ENCODE results near the gene CHD9. TPM values are rescaled to one million over a fixed set of nuclear protein-coding genes. Genes with fewer than 3 reads are reported as not detected.

The CHD9 gene
- polyA plus RNA-seq, 3 donors: 15.8 to 26.1 (median 22.5) TPM

DNA sequence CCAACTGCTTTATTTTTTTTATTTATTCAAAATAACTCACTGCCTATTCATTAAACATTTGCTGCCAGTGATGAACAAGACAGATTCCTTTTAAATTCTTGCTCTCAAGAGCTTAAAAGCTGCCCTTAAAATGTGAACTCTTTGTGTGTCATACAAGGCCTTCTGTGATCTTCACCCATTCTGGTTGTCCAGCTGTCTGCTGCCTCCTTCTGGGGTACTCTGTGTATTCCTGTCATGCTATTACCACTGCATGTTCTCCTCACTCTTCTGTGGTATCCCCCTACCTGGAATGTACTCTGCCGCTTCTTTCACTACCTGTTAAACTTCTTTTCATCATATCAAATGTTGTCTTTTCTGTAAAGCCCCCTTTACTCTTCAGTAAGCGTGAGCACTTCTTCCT is 165.8 kb downstream of the CHD9 start:
- H3K4me2 ChIP-seq (replicated peaks; ENCODE audit: extremely low read depth, low read length, poor library complexity, severe bottlenecking): peak overlapping the region; percentile 49
- no peaks in the 10 kb centered on the region for H3K9me3 ChIP-seq (replicated peaks in 1 of 2; ENCODE audit: control insufficient read depth in 1 of 2, insufficient read depth in 1 of 2, low read length in 2 of 2)
- DNase-seq: peak in 2 of 3 donors; percentile 26 to 42
- intact Hi-C loops (cut with micrococcal nuclease): loop anchor here in 1 of 2 donors (5.0 kb wide), 2 partner anchors 88 to 163 kb away; no protein-coding TSS in a partner anchor
- H4K20me1 ChIP-seq (ENCODE audit: insufficient read depth, low read length): peaks cover 22% of the 10 kb centered on the region
- H3K9me3 Mint-ChIP-seq: no peaks in the 10 kb centered on the region
- no peak overlapping the region for H2AFZ ChIP-seq (ENCODE audit: insufficient read depth, low read depth, low read length, poor library complexity, severe bottlenecking)
- H3K4me1 Mint-ChIP-seq: peaks cover 13% of the 10 kb centered on the region
- H3K36me3 ChIP-seq (replicated peaks in 1 of 2; ENCODE audit: control insufficient read depth in 1 of 2, insufficient read depth in 2 of 2, low read length in 2 of 2): peaks cover 14 to 25% of the 10 kb centered on the region in 2 donors
- TF ChIP-seq, protein P1, sequence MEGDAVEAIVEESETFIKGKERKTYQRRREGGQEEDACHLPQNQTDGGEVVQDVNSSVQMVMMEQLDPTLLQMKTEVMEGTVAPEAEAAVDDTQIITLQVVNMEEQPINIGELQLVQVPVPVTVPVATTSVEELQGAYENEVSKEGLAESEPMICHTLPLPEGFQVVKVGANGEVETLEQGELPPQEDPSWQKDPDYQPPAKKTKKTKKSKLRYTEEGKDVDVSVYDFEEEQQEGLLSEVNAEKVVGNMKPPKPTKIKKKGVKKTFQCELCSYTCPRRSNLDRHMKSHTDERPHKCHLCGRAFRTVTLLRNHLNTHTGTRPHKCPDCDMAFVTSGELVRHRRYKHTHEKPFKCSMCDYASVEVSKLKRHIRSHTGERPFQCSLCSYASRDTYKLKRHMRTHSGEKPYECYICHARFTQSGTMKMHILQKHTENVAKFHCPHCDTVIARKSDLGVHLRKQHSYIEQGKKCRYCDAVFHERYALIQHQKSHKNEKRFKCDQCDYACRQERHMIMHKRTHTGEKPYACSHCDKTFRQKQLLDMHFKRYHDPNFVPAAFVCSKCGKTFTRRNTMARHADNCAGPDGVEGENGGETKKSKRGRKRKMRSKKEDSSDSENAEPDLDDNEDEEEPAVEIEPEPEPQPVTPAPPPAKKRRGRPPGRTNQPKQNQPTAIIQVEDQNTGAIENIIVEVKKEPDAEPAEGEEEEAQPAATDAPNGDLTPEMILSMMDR (IDR thresholded peaks at IDR 0.05): peak; percentile 58
- no peaks in the 10 kb centered on the region for H3K27me3 ChIP-seq (ENCODE audit: control insufficient read depth in 2 of 2, insufficient read depth in 2 of 2, low read length in 2 of 2)
- peaks cover 39 to 59% of the 10 kb centered on the region in 2 donors for H3K4me1 ChIP-seq (ENCODE audit: control insufficient read depth in 1 of 2, insufficient read depth in 2 of 2, low read length in 2 of 2)
- no peaks in the 10 kb centered on the region for H3K27me3 Mint-ChIP-seq (ENCODE audit: low read depth in 3 of 3)
- H3K36me3 Mint-ChIP-seq: peaks cover 1 to 10% of the 10 kb centered on the region in 2 donors
- peak overlapping the region; percentile 23 to 83 for H3K27ac ChIP-seq (ENCODE audit: low read depth in 1 of 2, low read length in 2 of 2)
- H3K79me2 ChIP-seq (ENCODE audit: insufficient read depth, low read length): peaks cover 90% of the 10 kb centered on the region
- H3K4me3 Mint-ChIP-seq: no peak overlapping the region
- 100% methylated on average over 1 of the region's 2 CpGs for WGBS (ENCODE audit: insufficient coverage)
- peak overlapping the region in 1 of 3 experiments; percentile 41 for H3K4me3 ChIP-seq (replicated peaks in 1 of 3; ENCODE audit: low read depth in 2 of 3, low read length in 3 of 3)
- no peak overlapping the region for H3K9ac ChIP-seq (ENCODE audit: insufficient read depth, low read length, poor library complexity, severe bottlenecking)
- H3K27ac Mint-ChIP-seq: no peak overlapping the region

DNA sequence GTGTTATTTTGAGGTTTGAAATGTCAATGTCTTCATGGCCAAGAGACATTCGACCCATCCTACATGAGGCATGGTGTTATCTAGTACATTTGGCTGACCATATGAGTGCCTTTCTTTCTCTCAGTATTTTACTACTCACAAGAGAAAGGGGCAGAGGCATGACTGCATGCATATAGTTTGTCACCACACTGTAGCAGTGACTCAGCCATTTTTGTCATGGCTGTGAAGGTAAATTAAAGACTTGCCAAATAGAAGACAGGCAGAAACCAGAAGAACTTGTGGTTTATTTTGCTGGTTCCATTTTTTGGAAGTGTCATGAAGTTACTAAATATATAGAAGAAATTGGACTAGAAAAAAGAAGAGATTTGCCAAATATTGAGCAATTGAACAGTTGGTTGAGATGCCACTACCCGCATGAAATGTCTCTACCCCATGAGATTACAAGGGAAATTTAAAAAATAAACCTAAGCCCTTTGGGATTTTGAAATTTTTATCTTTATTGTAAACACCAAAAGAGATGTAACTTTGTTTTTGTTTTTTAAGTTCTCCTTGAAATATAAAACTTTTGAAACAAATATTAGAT is 170.3 kb downstream of the CHD9 start:
- Histone ChIP-seq H3K4me2 (replicated peaks; ENCODE audit: extremely low read depth, low read length, poor library complexity, severe bottlenecking) (no peak overlapping the region), H3K79me2 (ENCODE audit: insufficient read depth, low read length) (peaks cover 61% of the 10 kb centered on the region), H4K20me1 (ENCODE audit: insufficient read depth, low read length) (peaks cover 17% of the 10 kb centered on the region), H3K27ac (ENCODE audit: low read depth in 1 of 2, low read length in 2 of 2) (peak overlapping the region in 1 of 2 donors; percentile 57), H3K9ac (ENCODE audit: insufficient read depth, low read length, poor library complexity, severe bottlenecking) (no peak overlapping the region), H3K36me3 (replicated peaks in 1 of 2; ENCODE audit: control insufficient read depth in 1 of 2, insufficient read depth in 2 of 2, low read length in 2 of 2) (peaks cover 50 to 60% of the 10 kb centered on the region in 2 donors), H2AFZ (ENCODE audit: insufficient read depth, low read depth, low read length, poor library complexity, severe bottlenecking) (no peak overlapping the region), H3K9me3 (replicated peaks in 1 of 2; ENCODE audit: control insufficient read depth in 1 of 2, insufficient read depth in 1 of 2, low read length in 2 of 2) (no peaks in the 10 kb centered on the region), H3K4me3 (replicated peaks in 1 of 3; ENCODE audit: low read depth in 2 of 3, low read length in 3 of 3) (no peak overlapping the region), H3K27me3 (ENCODE audit: control insufficient read depth in 2 of 2, insufficient read depth in 2 of 2, low read length in 2 of 2) (no peaks in the 10 kb centered on the region), H3K4me1 (ENCODE audit: control insufficient read depth in 1 of 2, insufficient read depth in 2 of 2, low read length in 2 of 2) (peaks cover 14 to 22% of the 10 kb centered on the region in 2 donors)
- intact Hi-C loops (cut with micrococcal nuclease): loop anchor here in 1 of 2 donors (5.0 kb wide), 2 partner anchors 93 to 168 kb away; no protein-coding TSS in a partner anchor
- H3K4me3 Mint-ChIP-seq: no peak overlapping the region
- H3K9me3 Mint-ChIP-seq: no peaks in the 10 kb centered on the region
- peaks cover 3% of the 10 kb centered on the region for H3K4me1 Mint-ChIP-seq
- DNase-seq: peak; percentile 34 to 67 (median 44)
- TF ChIP-seq, protein P1 (IDR thresholded peaks at IDR 0.05): no peak
- H3K27ac Mint-ChIP-seq: peak overlapping the region in 3 of 7 donors; percentile 38 to 55 (median 52)
- H3K27me3 Mint-ChIP-seq (ENCODE audit: low read depth in 3 of 3): no peaks in the 10 kb centered on the region
- no CpG with 5 or more reads among the region's 2 CpGs for WGBS (ENCODE audit: insufficient coverage)
- H3K36me3 Mint-ChIP-seq: peaks cover 23 to 43% of the 10 kb centered on the region in 2 donors
